ENCODE data around the gene PTGES2.
"Not testable (repeated sequence)": the region's sequence is repeated elsewhere in the genome, so short reads cannot be mapped to it uniquely, and the experiment has no call there.

Gene PTGES2

GRCh38 chr9:128115187-128116103 lies 12.1 kb downstream of the PTGES2 start:
- Mint-ChIP-seq H3K27me3 (no peaks in the 10 kb centered on the region), H3K27ac (no peak overlapping the region), H3K9me3 (no peaks in the 10 kb centered on the region), H3K4me1 (ENCODE audit: low read depth in 2 of 2) (peaks cover 8 to 12% of the 10 kb centered on the region in 2 donors), H3K36me3 (ENCODE audit: insufficient read depth) (peaks cover 7% of the 10 kb centered on the region), H3K4me3 (no peak overlapping the region)
- peak; percentile 41 for ATAC-seq (replicated peaks)
- DNase-seq, result no peak

GRCh38 chr9:128114326-128115186 lies 13.0 kb downstream of the PTGES2 start:
- peaks cover 8 to 12% of the 10 kb centered on the region in 2 donors for H3K4me1 Mint-ChIP-seq (ENCODE audit: low read depth in 2 of 2)

DNA sequence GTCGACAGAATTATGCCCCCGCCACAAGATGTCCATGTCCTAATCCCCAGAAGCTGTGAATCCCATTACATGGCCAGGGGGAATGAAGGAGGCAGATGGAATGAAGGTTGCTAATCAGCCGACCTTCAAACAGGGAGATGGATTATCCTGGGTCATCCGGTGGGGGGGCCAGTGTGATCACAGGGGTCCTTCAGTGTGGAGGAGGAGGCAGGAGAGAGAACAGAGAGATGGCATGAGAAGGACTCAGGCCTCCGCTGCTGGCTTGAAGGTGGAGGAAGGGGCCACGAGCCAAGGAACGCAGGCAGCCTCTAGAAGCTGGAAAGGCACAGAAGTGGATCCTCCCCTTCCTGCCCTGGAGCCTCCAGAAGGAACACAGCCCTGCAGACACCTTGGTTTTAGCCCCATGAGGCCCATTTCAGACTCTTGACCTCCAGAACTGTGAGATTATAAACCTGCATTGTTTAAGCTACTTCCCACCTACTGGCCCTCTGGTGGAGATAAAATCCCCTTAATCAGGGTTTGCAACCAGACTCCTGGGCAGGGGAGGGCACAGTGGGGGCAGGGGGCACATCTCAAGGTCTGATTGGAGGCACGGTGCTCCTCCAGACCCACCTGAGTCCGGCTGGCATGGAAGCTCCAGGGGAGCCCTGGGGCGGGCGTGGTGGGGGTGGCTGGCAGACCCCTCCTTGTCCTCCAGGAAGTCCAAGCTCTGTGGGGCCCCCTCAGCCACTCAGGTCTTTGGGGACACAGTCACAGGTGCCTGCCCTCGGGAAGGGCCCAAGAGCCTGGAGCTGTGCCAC lies 13.8 kb downstream of the PTGES2 start:
- DNase-seq (no peak), ATAC-seq (replicated peaks) (no peak)

More at GRCh38 chr9:128114326-128115186, 13.0 kb downstream of the PTGES2 start:
- Mint-ChIP-seq H3K4me3 (no peak overlapping the region), H3K36me3 (ENCODE audit: insufficient read depth) (peaks cover 7% of the 10 kb centered on the region), H3K27ac (no peak overlapping the region), H3K27me3 (no peaks in the 10 kb centered on the region), H3K9me3 (no peaks in the 10 kb centered on the region)
- no peak for ATAC-seq (replicated peaks)
- no peak for DNase-seq

DNA sequence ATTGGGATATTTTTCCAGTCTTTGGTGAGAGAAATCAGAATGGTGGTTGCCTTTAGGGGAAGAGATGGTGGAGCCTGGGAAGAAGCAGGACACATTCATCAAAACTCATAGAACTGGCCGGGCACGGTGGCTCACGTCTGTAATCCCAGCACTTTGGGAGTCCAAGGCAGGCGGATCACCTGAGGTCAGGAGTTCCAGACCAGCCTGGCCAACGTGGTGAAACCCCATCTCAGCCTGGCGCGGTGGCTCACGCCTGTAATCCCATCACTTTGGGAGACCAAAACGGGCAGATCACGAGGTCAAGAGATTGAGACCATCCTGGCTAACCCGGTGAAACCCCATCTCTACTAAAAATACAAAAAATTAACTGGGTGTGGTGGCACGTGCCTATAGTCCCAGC lies 15.8 kb downstream of the PTGES2 start:
- H3K27ac Mint-ChIP-seq; H3K4me3 Mint-ChIP-seq; ATAC-seq (replicated peaks); H3K4me1 Mint-ChIP-seq (ENCODE audit: low read depth in 2 of 2); DNase-seq; H3K27me3 Mint-ChIP-seq; H3K9me3 Mint-ChIP-seq: not testable (repeated sequence)
- peaks cover 13% of the 10 kb centered on the region for H3K36me3 Mint-ChIP-seq (ENCODE audit: insufficient read depth)

More for the DNA sequence above, 13.8 kb downstream of the PTGES2 start:
- H3K27ac Mint-ChIP-seq, result no peak overlapping the region
- peaks cover 8 to 12% of the 10 kb centered on the region in 2 donors for H3K4me1 Mint-ChIP-seq (ENCODE audit: low read depth in 2 of 2)
- H3K36me3 Mint-ChIP-seq (ENCODE audit: insufficient read depth), result peaks cover 7% of the 10 kb centered on the region
- H3K27me3 Mint-ChIP-seq, result no peaks in the 10 kb centered on the region
- no peak overlapping the region for H3K4me3 Mint-ChIP-seq
- no peaks in the 10 kb centered on the region for H3K9me3 Mint-ChIP-seq

DNA sequence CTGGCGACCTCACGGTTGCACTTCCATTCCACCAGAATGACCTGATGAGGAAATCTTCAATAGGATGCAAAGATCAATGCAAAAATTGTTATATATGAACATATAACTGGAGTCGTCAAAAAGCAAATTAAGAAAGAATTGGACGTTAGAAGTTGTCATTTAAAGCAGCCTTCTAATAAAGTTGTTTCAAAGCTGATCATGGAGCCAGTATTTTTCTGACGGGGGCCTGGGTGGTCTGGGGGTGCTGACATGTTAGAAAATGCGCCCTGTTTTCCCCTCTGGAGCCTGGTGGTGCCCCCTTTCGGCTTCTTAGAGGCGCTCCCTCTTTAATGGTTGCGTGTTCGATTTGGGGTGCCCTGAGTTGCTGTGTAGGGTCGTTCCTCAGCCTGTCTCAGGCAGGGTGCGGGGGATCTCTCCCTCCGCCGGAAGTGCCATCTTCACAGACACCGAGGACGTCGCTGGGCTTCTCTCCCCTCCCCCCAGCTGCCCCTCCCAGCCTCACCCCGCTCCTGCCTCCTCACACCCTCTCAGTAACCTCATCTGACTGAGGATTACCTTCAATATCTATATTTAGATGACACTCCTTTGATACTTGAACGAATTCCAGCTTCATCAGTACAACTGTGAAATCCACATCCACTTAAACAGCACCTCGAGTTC lies 18.3 kb downstream of the PTGES2 start:
- no peak for ATAC-seq (replicated peaks)
- no peaks in the 10 kb centered on the region for H3K27me3 Mint-ChIP-seq
- no peak overlapping the region for H3K4me3 Mint-ChIP-seq
- no peaks in the 10 kb centered on the region for H3K9me3 Mint-ChIP-seq
- peaks cover 33% of the 10 kb centered on the region for H3K36me3 Mint-ChIP-seq (ENCODE audit: insufficient read depth)
- peak overlapping the region in 1 of 2 donors; percentile 51 for H3K27ac Mint-ChIP-seq
- no peaks in the 10 kb centered on the region for H3K4me1 Mint-ChIP-seq (ENCODE audit: low read depth in 2 of 2)
- no peak for DNase-seq

GRCh38 chr9:128108269-128109049 lies 19.1 kb downstream of the PTGES2 start:
- no peaks in the 10 kb centered on the region for H3K9me3 Mint-ChIP-seq
- ATAC-seq (replicated peaks), result no peak
- H3K27me3 Mint-ChIP-seq, result no peaks in the 10 kb centered on the region

DNA sequence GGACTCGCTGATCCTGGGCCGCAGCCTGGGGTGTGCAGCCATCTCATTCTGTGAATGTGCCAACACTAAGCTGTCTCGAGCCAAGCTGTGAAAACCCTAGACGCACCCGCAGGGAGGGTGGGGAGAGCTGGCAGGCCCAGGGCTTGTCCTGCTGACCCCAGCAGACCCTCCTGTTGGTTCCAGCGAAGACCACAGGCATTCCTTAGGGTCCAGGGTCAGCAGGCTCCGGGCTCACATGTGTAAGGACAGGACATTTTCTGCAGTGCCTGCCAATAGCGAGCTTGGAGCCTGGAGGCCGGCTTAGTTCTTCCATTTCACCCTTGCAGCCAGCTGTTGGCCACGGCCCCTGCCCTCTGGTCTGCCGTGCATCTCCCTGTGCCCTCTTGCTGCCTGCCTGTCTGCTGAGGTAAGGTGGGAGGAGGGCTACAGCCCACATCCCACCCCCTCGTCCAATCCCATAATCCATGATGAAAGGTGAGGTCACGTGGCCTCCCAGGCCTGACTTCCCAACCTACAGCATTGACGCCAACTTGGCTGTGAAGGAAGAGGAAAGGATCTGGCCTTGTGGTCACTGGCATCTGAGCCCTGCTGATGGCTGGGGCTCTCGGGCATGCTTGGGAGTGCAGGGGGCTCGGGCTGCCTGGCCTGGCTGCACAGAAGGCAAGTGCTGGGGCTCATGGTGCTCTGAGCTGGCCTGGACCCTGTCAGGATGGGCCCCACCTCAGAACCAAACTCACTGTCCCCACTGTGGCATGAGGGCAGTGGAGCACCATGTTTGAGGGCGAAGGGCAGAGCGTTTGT lies 19.9 kb downstream of the PTGES2 start:
- Mint-ChIP-seq H3K36me3 (ENCODE audit: insufficient read depth) (peaks cover 46% of the 10 kb centered on the region), H3K4me3 (no peak overlapping the region), H3K27me3 (no peaks in the 10 kb centered on the region), H3K27ac (no peak overlapping the region), H3K4me1 (ENCODE audit: low read depth in 2 of 2) (peaks cover 4 to 6% of the 10 kb centered on the region in 2 donors), H3K9me3 (no peaks in the 10 kb centered on the region)
- DNase-seq (no peak), ATAC-seq (replicated peaks) (no peak)

More at GRCh38 chr9:128108269-128109049, 19.1 kb downstream of the PTGES2 start:
- H3K36me3 Mint-ChIP-seq (ENCODE audit: insufficient read depth), result peaks cover 39% of the 10 kb centered on the region
- H3K27ac Mint-ChIP-seq, result peak overlapping the region in 1 of 2 donors; percentile 46
- no peak for DNase-seq
- H3K4me3 Mint-ChIP-seq, result no peak overlapping the region
- H3K4me1 Mint-ChIP-seq (ENCODE audit: low read depth in 2 of 2), result peaks cover 0 to 2% of the 10 kb centered on the region in 2 donors

- Mint-ChIP-seq H3K36me3 (ENCODE audit: insufficient read depth) (peaks cover 53% of the 10 kb centered on the region), H3K4me3 (no peak overlapping the region), H3K27me3 (no peaks in the 10 kb centered on the region), H3K27ac (peak overlapping the region in 1 of 2 donors; percentile 54), H3K9me3 (no peaks in the 10 kb centered on the region), H3K4me1 (ENCODE audit: low read depth in 2 of 2) (peaks cover 6 to 9% of the 10 kb centered on the region in 2 donors)
- DNase-seq (no peak), ATAC-seq (replicated peaks) (no peak)
Measured at GRCh38 chr9:128106940-128107467, 20.5 kb downstream of the PTGES2 start.

DNA sequence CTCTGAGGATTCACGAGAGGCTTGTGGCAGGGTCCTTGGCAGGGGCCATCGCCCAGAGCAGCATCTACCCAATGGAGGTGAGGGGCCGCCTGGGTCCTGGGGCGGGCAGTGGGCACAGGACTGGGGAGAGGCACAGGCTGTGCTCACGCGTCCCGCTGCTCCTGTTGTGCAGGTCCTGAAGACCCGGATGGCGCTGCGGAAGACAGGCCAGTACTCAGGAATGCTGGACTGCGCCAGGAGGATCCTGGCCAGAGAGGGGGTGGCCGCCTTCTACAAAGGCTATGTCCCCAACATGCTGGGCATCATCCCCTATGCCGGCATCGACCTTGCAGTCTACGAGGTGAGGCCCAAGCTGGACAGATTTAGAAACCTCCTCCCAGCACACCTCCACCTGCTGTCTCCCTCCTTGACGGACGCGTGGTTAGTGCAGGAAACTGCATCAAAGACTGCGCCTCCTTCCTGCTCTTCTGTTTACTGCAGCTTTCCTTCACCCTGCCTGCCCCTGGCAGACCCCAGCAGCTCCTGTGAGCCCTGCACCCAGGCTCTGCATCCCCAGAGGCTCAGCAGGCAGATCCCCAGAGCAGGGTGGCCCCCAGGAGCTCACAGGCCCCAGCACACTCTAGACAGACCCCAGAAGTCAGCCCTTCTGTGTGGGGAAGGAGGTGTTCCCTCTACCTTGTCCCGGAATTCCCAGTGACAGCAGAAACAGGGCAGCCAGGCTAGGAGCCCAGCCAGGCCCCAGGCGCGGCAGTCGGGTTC lies 21.2 kb downstream of the PTGES2 start:
- DNase-seq (no peak), ATAC-seq (replicated peaks) (no peak)
- H3K4me1 Mint-ChIP-seq (ENCODE audit: low read depth in 2 of 2), result peaks cover 6 to 9% of the 10 kb centered on the region in 2 donors
- no peak overlapping the region for H3K4me3 Mint-ChIP-seq
- peak overlapping the region; percentile 38 to 54 for H3K27ac Mint-ChIP-seq
- H3K27me3 Mint-ChIP-seq, result no peaks in the 10 kb centered on the region
- peaks cover 54% of the 10 kb centered on the region for H3K36me3 Mint-ChIP-seq (ENCODE audit: insufficient read depth)
- no peaks in the 10 kb centered on the region for H3K9me3 Mint-ChIP-seq

- ATAC-seq (replicated peaks) (no peak), DNase-seq (no peak)
- Mint-ChIP-seq H3K27me3 (no peaks in the 10 kb centered on the region), H3K36me3 (ENCODE audit: insufficient read depth) (peaks cover 61% of the 10 kb centered on the region), H3K4me1 (ENCODE audit: low read depth in 2 of 2) (peaks cover 6 to 12% of the 10 kb centered on the region in 2 donors), H3K27ac (peak overlapping the region in 1 of 2 donors; percentile 38), H3K4me3 (no peak overlapping the region), H3K9me3 (no peaks in the 10 kb centered on the region)
Measured at GRCh38 chr9:128105538-128106175, 21.9 kb downstream of the PTGES2 start.
